ENCODE measurements around the gene ANKRD60.

Gene ANKRD60

GRCh38 chr20:58268421-58268821, 40.0 kb upstream of the ANKRD60 start:
- no peak for DNase-seq (ENCODE audit: extremely low read depth, low read depth)
- TF ChIP-seq CTCF (IDR thresholded peaks at IDR 0.05; ENCODE audit: low read depth, low read length), result no peak

GRCh38 chr20:58267389-58268215, 39.1 kb upstream of the ANKRD60 start:
- no peak for DNase-seq (ENCODE audit: extremely low read depth, low read depth)
- TF ChIP-seq CTCF (IDR thresholded peaks at IDR 0.05; ENCODE audit: low read depth, low read length), result no peak

GRCh38 chr20:58264271-58264670, 35.8 kb upstream of the ANKRD60 start:
- DNase-seq (ENCODE audit: extremely low read depth, low read depth), result no peak
- no peak for TF ChIP-seq CTCF (IDR thresholded peaks at IDR 0.05; ENCODE audit: low read depth, low read length)

- no peak for DNase-seq (ENCODE audit: extremely low read depth, low read depth)
- no peak for TF ChIP-seq CTCF (IDR thresholded peaks at IDR 0.05; ENCODE audit: low read depth, low read length)
Observed at GRCh38 chr20:58261660-58262059, 33.2 kb upstream of the ANKRD60 start.

GRCh38 chr20:58260006-58260405, 31.6 kb upstream of the ANKRD60 start:
- no peak for DNase-seq (ENCODE audit: extremely low read depth, low read depth)
- TF ChIP-seq CTCF (IDR thresholded peaks at IDR 0.05; ENCODE audit: low read depth, low read length), result no peak

GRCh38 chr20:58256842-58257241, 28.4 kb upstream of the ANKRD60 start:
- DNase-seq (ENCODE audit: extremely low read depth, low read depth), result no peak
- TF ChIP-seq CTCF (IDR thresholded peaks at IDR 0.05; ENCODE audit: low read depth, low read length), result no peak

- no peak for TF ChIP-seq CTCF (IDR thresholded peaks at IDR 0.05; ENCODE audit: low read depth, low read length)
- DNase-seq (ENCODE audit: extremely low read depth, low read depth), result no peak
Observed at GRCh38 chr20:58256307-58256706, 27.9 kb upstream of the ANKRD60 start.
